PC-3 (cell line): ENCODE measurements around the gene DCTD. TPM values are rescaled to one million over a fixed set of nuclear protein-coding genes. Genes with fewer than 3 reads are reported as not detected.

Experiments
- ATAC-seq: fragments of 200-7000 bp; cut with Tn5 transposase; 2 replicates; pipeline ENCODE4 v1.9.1; 2020; ENCODE audit warnings: mild to moderate bottlenecking, moderate library complexity
- BruUV-seq: library from RNA; stranded (reverse); fragments of 400-500 nt; replicated peaks from 2 replicates; lab custom pipeline; 2021; lab: Mats Ljungman, UMichigan
- CTCF ChIA-PET: fragments of 300-600 bp; sonication (Branson Sonifier 250); formaldehyde crosslinking; loops from one replicate; lab custom pipeline; 2022; ENCODE audit warnings: antibody characterized with exemption; lab: Charles Lee
- POLR2A ChIA-PET: fragments of 300-600 bp; sonication (Branson Sonifier 250); formaldehyde crosslinking; loops from one replicate; lab custom pipeline; 2022; ENCODE audit warnings: antibody characterized with exemption; ENCODE audit not compliant: unreplicated experiment; lab: Charles Lee
- DNase-seq: peaks from one replicate; pipeline ENCODE4 v3.0.0-alpha.2; 2015
- H2AFZ ChIP-seq: fragments of 300-600 bp; sonication (generic); 2 replicates; pipeline ENCODE4 v1.6.0; 2016; ENCODE audit warnings: antibody characterized with exemption, low read length
- H3F3A ChIP-seq: fragments of 300-600 bp; sonication (generic); one replicate; pipeline ENCODE4 v1.6.0; 2017; ENCODE audit warnings: antibody characterized with exemption, low read length, control low read depth, mild to moderate bottlenecking; ENCODE audit not compliant: unreplicated experiment
- H3K27ac ChIP-seq: fragments of 300-600 bp; sonication (generic); 2 replicates; pipeline ENCODE4 v1.5.1; 2016; ENCODE audit warnings: mild to moderate bottlenecking, low read length
- H3K27me3 ChIP-seq: fragments of 300-600 bp; sonication (generic); 2 replicates; pipeline ENCODE4 v1.6.1; 2016; ENCODE audit warnings: low read length, mixed read lengths
- H3K36me3 ChIP-seq: fragments of 300-600 bp; sonication (generic); 2 replicates; pipeline ENCODE4 v1.6.1; 2016; ENCODE audit warnings: low read depth, mixed run types, low read length, mixed read lengths
- H3K4me1 ChIP-seq: fragments of 300-600 bp; sonication (generic); 2 replicates; pipeline ENCODE4 v1.5.1; 2016; ENCODE audit warnings: low read length; ENCODE audit not compliant: insufficient read depth
- H3K4me2 ChIP-seq: fragments of 300-600 bp; sonication (generic); 2 replicates; pipeline ENCODE4 v1.6.0; 2016; ENCODE audit warnings: low read length
- H3K4me3 ChIP-seq: fragments of 300-600 bp; sonication (generic); 2 replicates; pipeline ENCODE4 v1.5.1; 2016; ENCODE audit warnings: mild to moderate bottlenecking, low read length, mixed read lengths
- H3K79me2 ChIP-seq: fragments of 300-600 bp; sonication (generic); 2 replicates; pipeline ENCODE4 v1.6.1; 2017; ENCODE audit warnings: low read length, mixed read lengths
- H3K9ac ChIP-seq: fragments of 300-600 bp; sonication (generic); 2 replicates; pipeline ENCODE4 v1.6.0; 2016; ENCODE audit warnings: mild to moderate bottlenecking, low read length
- H3K9me2 ChIP-seq: fragments of 300-600 bp; sonication (generic); replicated peaks from 2 replicates; pipeline ENCODE4 v1.6.1; 2016; ENCODE audit warnings: mixed run types, low read length, mixed read lengths
- H3K9me3 ChIP-seq: fragments of 300-600 bp; sonication (generic); 2 replicates; pipeline ENCODE4 v1.6.1; 2016; ENCODE audit warnings: low read length, mixed read lengths
- H4K20me1 ChIP-seq: fragments of 300-600 bp; sonication (generic); 2 replicates; pipeline ENCODE4 v1.6.1; 2016; ENCODE audit warnings: low read length, mixed read lengths
- EZH2 ChIP-seq: fragments of 300-600 bp; sonication (generic); IDR thresholded peaks from one replicate; pipeline ENCODE4 v1.6.1; 2017; ENCODE audit warnings: antibody characterized with exemption, mild to moderate bottlenecking, low read length; ENCODE audit not compliant: unreplicated experiment
- EZH2phosphoT487 ChIP-seq: fragments of 300-600 bp; sonication (generic); IDR thresholded peaks from 2 replicates; pipeline ENCODE4 v1.6.1; 2018; ENCODE audit warnings: mild to moderate bottlenecking, antibody characterized with exemption, low read length, borderline replicate concordance
- intact Hi-C: fragments of 100-400 bp; cut with micrococcal nuclease; formaldehyde crosslinking; loops from 2 replicates; pipeline ENCODE4 v1.9.0; 2023
- total RNA-seq: library from RNA; depleted of rRNA; stranded (reverse); fragments of >200 nt; gene quantifications from 2 replicates; pipeline ENCODE4 v1.2.3, GENCODE V29; 2014
- TF ChIP-seq, protein P1 (sequence below): fragments of 300-600 bp; sonication (generic); conservative IDR thresholded peaks from 2 replicates; pipeline ENCODE4 v1.5.1; 2017; ENCODE audit warnings: antibody characterized with exemption, low read depth, mild to moderate bottlenecking, low read length

DCTD gene
- total RNA-seq, 1 experiment from 2014 or later: 58.1 TPM

DNA sequence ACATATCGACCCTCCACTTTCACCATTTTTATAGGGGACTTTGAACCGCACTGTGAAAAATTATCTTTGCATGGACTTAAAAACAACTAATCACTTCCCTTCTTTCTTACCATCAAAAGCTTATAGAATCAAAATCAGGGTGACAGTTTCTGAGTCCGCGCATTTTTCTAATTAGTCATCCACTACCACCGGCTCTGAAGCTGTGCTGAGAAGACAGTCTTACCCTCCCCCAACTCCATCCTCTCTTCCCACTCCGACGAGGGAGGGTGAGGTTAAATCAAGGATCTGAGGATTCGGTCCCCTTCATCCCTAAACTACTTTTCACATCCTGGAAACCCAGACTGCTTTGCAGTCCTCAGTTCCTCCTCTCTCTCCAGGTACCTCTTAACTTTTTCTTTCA, 4.2 kb downstream of the DCTD start:
- no peak overlapping the region for H3K4me3 ChIP-seq
- H3K27ac ChIP-seq: no peak overlapping the region
- no peaks in the 10 kb centered on the region for H3K9me3 ChIP-seq
- no TSS peak for BruUV-seq
- DNase-seq (no peak), ATAC-seq (no peak)
- no peaks in the 10 kb centered on the region for H3F3A ChIP-seq
- peaks cover 14% of the 10 kb centered on the region for H3K4me1 ChIP-seq
- no peak overlapping the region for H3K9ac ChIP-seq
- no peaks in the 10 kb centered on the region for H3K9me2 ChIP-seq
- H3K79me2 ChIP-seq: peaks cover 29% of the 10 kb centered on the region
- no peaks in the 10 kb centered on the region for H4K20me1 ChIP-seq
- intact Hi-C loops: no loop called here
- H3K36me3 ChIP-seq: no peaks in the 10 kb centered on the region
- TF ChIP-seq EZH2phosphoT487 (no peak), EZH2 (no peak)
- TF ChIP-seq, protein P1, sequence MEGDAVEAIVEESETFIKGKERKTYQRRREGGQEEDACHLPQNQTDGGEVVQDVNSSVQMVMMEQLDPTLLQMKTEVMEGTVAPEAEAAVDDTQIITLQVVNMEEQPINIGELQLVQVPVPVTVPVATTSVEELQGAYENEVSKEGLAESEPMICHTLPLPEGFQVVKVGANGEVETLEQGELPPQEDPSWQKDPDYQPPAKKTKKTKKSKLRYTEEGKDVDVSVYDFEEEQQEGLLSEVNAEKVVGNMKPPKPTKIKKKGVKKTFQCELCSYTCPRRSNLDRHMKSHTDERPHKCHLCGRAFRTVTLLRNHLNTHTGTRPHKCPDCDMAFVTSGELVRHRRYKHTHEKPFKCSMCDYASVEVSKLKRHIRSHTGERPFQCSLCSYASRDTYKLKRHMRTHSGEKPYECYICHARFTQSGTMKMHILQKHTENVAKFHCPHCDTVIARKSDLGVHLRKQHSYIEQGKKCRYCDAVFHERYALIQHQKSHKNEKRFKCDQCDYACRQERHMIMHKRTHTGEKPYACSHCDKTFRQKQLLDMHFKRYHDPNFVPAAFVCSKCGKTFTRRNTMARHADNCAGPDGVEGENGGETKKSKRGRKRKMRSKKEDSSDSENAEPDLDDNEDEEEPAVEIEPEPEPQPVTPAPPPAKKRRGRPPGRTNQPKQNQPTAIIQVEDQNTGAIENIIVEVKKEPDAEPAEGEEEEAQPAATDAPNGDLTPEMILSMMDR: no peak
- no peak overlapping the region for H3K4me2 ChIP-seq
- no peaks in the 10 kb centered on the region for H3K27me3 ChIP-seq
- no peak overlapping the region for H2AFZ ChIP-seq
- POLR2A ChIA-PET: no interaction called here
- CTCF ChIA-PET: no interaction called here

DNA sequence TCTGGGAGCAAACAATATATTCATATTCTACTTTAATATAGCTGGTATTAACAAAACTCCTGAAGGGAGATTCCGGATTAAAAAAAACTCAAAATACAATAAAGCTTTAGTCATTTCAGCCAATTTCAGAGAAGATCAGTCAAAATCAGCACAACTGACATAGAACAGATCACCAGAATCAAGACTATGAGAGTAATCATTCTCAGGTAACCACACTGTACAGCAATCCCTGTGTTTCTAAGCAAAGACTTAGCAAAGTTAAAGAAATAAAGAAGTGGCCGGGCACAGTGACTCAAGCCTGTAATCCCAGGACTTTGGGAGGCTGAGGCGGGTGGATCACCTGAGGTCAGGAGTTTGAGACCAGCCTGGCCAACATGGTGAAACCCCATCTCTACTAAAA, 9.1 kb downstream of the DCTD start:
- no peaks in the 10 kb centered on the region for H4K20me1 ChIP-seq
- no peak overlapping the region for H3K9ac ChIP-seq
- DNase-seq (no peak), ATAC-seq (no peak)
- H3K27me3 ChIP-seq: no peaks in the 10 kb centered on the region
- ChIA-PET CTCF (no interaction called here), POLR2A (no interaction called here)
- H3K27ac ChIP-seq: no peak overlapping the region
- no peak for TF ChIP-seq EZH2phosphoT487
- TF ChIP-seq EZH2: no peak
- TF ChIP-seq, protein P1: no peak
- no peaks in the 10 kb centered on the region for H3F3A ChIP-seq
- H3K9me2 ChIP-seq: no peaks in the 10 kb centered on the region
- H3K4me1 ChIP-seq: no peaks in the 10 kb centered on the region
- BruUV-seq: no TSS peak
- intact Hi-C loops: no loop called here
- H3K79me2 ChIP-seq: peaks cover 4% of the 10 kb centered on the region; the same call in 1 of the 2 replicates
- H3K9me3 ChIP-seq: no peaks in the 10 kb centered on the region
- H3K4me2 ChIP-seq: no peak overlapping the region
- no peak overlapping the region for H2AFZ ChIP-seq
- peaks cover 4% of the 10 kb centered on the region; the same call in 1 of the 2 replicates for H3K36me3 ChIP-seq
- no peak overlapping the region for H3K4me3 ChIP-seq

DNA sequence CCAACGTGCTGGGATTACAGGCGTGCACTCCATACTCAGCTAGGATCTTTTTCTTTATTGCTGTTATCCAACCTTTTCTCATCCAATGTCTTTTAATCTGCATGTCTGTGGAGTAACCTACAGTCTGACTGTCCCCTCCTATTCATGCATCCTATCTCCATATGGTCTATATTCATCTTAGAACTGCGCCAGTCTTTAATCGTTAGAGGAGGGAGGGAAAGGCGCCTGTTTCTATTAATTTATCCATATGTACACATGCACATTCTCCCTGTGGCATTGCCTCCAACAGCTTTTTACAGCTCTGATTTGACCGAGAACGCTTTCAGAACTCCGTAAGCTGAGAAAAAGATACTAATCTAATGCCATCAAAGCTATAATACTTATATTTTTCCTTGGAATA, 9.8 kb downstream of the DCTD start:
- intact Hi-C loops: no loop called here
- Histone ChIP-seq H3K9me2 (no peaks in the 10 kb centered on the region), H3K4me1 (no peaks in the 10 kb centered on the region), H3K36me3 (peaks cover 4% of the 10 kb centered on the region; the same call in 1 of the 2 replicates), H3K4me3 (no peak overlapping the region), H3K4me2 (no peak overlapping the region), H3K27ac (no peak overlapping the region), H3K9ac (no peak overlapping the region), H3K79me2 (no peaks in the 10 kb centered on the region), H3K9me3 (no peaks in the 10 kb centered on the region), H4K20me1 (no peaks in the 10 kb centered on the region), H2AFZ (no peak overlapping the region), H3F3A (no peaks in the 10 kb centered on the region), H3K27me3 (no peaks in the 10 kb centered on the region)
- DNase-seq: no peak
- TF ChIP-seq, protein P1: no peak
- no peak for TF ChIP-seq EZH2phosphoT487
- no peak for TF ChIP-seq EZH2
- no TSS peak for BruUV-seq
- ChIA-PET POLR2A (no interaction called here), CTCF (no interaction called here)
- no peak for ATAC-seq
